ENCODE data around the gene HOXA4.

The HOXA4 gene
- 0 reads per million in 4 donors for total RNA-seq

DNA sequence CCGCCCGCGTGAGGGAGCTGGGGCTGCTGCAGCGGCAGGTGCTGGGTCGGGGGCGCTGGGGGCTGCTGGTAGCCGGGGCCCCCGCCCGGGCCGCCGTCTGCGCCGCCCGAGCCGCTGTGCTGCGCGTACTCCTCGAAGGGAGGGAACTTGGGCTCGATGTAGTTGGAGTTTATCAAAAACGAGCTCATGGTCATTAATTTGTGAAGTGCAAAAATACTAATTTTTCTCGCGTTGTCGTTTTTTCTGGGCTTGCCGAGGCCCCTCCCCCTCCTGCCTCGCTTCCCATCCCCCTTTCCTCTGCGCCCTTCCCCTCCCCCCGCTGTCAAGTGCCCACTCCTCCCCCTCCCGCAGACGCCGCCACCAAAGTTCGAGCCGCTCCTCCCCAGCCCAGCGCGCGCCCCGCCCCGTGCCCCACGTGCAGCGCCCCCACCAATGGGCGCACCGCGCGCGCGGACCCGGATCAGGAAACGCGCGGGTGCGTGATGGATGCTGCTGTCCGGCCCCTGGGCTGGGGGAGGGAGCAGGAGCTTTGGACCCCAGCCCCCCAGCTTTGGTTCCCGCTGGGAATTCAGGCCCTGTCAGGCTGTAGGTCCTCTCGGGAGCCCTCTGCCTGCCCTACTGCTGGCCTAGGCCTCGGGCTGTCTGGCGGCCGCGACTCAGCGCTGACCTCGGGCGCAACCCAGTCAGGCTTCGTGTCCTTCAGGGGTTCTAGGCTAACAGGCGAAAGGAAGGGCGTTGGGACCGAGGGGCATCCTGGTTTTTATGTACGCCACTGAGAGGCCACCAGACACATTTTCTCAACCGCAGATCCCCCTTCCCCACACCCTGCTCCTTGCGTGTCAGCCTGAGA lies at the start of gene HOXA4:
Gene HOXA4, minus strand, starts transcription at position 218 of the 850 bp plus-strand sequence. Its CDS starts 24 bp downstream, at position 194.
- DNase-seq = peak; percentile 53 to 79 (median 66)

DNA sequence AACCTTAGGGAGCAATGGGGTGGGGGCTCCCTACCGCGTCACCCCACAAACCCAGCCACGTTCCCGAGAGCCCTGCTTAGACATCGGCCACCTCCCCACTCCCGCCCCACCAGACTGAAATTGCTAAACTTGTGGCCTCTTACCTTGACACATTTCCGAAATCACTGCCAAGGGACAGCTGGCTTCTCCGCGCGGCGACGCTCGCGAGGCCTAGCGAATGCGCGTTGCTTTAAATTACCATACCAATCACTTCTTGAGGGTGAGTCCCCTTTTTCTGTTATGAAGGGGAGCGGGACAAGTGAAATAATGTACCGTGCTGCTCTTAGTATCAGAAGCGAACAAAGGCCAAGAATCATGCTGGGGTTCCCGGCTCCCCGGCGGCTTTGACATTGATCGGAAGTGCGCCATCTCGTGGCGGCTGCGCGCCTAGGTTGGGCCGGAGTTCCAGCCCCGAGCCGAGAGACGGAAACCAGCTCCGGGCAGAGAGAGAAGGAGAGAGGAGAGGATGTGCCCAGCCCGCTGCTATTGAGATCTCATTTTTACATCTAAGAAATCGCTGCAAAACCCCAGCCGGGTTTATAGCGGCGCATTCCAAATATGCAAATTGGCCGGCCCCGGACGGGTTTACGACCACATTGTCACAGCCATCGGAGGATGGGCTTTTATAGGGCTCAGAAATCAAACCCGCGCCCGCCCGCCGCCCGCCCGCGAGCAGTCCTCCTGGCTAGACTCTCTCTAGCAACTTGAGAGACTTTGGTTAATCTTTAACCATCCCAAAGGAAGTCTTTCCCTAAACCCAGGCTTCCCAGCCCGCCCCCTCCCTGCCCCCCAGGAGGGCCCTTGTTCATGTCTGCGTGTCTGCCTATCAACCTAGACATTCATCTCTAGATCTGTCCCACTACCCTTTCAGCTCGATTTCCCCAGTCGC lies 49.2 kb upstream of the HOXA4 start:
- DNase-seq = peak in 4 of 5 donors; percentile 37 to 54 (median 49)

DNA sequence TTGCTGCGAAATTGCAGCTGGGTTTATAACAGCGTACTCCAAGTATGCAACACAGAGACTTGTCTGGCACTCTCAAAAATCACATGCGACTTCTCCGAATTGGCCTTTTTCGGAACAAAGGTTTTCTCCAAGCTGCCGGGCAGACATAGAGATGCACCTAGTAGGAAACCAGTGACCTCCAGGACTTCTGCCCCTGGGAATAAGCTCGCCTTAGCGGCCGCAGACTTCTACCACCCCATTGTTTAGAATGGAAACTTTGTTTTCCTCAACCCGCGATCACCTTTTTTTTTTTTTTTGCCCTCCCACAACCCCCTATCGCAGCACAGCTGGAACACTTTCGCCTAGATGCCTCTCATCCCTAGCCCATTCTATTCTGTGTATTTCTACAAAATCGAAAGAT lies 48.5 kb upstream of the HOXA4 start:
- no peak for DNase-seq

DNA sequence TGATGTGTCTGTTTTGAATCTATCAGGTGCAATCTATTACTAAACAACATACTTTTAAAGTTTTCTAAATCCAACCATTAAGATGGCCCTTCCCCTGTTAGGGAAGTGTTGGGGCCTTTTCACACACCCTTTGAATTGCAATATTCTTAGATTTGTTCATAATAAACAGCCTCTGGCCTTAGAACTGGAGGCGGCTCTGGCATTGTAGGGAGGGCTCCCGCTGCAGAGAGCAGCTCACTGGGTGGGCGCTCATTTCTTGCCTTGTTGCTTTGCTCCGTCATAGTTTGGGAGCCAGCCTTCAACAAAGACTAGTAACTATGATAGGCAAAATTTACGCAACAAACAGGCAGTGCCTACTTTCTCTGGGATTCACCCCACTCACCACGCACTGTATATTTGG lies 47.8 kb upstream of the HOXA4 start:
- DNase-seq = no peak

DNA sequence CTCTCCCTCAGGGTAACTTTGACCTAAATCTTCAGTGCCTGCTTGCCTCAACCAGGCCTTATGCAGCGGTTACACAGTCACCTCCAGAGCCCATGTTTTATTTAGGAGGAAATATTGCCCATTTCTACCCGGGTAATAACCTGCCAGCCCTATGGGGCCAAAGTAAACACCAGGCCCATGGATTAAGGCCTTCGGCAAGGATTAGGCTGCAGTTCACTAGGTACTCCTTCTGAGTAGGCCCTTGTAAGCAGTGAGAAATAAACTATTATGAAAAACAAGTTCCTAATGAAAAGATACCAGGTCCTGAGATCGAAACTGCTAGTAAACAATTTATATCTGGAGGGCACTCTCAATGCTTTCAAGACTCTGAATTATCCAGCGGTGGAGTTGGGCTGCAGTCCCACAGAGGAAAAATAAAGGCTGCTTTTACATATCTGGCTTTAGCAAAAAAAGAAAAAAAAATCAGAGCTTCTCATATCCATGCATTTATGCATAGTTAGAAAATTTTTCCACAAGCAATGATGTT lies 47.3 kb upstream of the HOXA4 start:
- no peak for DNase-seq

DNA sequence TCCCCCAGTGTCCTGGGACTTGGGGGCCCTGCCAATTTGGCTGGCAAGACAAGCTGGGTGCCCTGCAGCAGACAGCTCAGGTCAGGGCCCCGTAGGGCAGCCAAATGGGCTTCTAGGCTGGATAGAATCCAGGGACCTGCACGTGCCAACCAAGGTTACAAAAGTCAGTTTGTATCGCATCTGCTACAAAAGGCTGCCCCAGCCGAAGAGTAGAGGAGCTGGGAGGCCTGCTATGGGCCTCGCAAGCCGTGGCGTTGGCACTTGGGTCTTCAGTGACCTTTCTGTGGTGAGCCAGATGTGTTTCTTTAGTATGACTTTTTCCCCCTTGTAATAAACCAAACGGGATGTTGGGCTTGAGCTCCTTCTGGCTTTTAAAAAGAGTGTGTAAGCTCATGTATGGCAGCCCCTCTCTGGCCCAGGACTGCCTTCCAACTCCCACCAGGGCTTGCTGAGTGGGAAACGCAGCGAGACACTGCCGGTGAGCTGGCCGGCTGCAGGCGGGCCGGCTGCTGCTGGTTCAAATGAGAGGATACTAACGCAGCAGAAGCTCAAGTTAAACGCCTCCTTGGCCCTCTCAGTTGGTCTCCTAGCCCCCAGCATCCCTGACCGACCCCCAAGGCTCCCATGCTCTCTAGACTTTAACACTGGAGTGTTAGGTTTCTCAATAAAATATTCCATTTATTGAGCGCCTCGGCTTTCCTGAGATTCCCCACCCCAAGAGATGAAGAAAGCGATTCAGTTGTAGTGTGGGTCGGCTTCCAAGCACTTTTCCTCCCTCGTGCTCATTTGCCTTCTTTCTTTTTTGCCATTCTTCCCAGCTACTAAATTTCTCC lies 46.6 kb upstream of the HOXA4 start:
- DNase-seq = no peak

DNA sequence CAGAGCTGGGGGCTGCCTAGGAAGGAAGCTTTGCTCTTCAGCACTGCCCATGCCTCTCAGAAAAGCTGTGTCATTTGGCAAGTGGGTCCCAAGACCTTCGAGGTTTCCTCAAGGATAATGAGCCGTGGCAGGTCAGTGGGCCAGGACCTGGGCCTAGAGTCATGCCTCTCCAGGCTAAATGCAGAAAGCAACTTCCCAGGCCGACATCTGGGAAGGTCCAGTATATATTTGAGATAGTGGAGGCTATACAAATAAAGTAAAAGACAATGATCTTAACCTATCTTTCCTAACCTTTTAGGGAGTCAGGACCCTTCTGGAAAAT lies 45.9 kb upstream of the HOXA4 start:
- DNase-seq = no peak

DNA sequence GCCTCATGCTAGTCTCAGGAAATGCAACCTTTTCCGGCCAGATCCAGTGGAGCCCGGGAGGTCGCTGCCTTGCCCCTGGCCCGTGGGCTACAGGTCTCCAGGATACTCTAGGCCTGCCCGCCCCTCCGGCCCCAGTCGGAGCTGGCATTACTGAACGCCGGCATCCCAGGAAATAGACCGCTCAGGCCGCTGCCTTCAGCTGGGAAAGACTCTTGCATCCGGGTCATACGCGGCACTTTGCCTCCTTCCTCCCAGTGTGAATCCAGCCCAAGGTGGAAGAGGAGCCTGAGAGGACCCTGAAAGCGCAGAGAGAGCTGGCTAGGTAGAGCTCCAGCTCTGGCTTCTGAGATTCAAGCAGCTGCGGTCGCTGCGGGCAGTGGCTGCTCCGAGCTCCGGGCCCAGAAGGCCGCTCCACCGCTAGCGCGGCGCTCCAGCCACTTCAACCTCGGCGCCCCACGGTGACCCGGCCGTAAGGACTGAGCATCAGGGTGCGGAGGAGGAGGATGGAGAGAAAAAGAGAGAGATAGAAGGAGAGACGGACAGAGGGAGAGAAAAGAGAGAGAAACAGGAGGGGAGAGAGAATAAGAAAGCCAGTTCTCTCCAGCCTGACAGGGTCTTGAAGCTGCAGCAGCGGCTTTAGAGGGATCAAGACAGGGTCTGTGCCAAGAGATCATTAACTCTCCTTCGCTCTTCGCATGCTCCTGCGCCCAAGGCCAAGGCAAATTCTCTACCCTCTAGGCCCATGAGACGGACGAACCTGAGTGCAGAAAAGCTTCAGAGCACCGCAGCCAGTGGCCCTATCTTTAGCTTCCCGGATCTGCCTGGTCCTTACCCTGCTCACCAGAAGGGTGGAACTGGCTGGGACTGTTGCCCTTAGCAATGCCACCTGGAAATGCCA lies 45.3 kb upstream of the HOXA4 start:
- no peak for DNase-seq

DNA sequence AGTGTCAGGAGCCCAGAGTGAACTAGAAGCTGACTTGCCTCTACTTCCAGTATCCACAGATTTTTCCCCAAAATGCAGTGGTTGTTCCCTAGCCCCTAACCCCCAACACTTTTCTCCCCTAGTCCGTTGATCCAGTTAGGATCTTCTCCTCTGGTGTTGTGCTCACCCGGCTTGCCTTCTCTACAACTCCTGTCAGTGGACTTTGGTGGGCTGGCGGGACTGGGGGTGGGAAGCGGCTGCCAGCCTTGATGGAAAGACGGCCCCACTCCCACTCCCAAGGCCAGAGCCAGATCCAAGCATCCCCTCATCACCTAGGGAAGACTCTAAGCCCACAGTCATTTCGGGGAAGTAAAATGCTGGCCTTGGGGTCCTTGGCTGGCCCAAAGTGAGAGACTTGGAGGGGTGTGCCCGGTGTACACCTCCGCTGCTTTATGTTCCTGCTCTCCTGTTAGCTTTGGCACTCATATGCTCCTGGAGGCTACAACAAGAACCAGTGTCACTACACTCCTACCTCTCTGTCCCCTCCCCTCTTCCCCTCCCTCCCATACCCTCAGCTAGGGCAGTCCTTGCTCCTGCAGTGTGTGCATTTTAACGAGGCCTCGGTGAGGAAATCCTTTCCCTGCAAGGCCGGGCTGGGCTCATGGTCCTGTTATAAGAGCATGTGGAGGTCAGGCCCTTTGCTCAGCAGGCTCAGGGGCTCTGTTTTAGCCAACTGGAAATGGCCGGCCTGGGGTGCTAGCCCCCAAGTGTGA lies 44.5 kb upstream of the HOXA4 start:
- no peak for DNase-seq

DNA sequence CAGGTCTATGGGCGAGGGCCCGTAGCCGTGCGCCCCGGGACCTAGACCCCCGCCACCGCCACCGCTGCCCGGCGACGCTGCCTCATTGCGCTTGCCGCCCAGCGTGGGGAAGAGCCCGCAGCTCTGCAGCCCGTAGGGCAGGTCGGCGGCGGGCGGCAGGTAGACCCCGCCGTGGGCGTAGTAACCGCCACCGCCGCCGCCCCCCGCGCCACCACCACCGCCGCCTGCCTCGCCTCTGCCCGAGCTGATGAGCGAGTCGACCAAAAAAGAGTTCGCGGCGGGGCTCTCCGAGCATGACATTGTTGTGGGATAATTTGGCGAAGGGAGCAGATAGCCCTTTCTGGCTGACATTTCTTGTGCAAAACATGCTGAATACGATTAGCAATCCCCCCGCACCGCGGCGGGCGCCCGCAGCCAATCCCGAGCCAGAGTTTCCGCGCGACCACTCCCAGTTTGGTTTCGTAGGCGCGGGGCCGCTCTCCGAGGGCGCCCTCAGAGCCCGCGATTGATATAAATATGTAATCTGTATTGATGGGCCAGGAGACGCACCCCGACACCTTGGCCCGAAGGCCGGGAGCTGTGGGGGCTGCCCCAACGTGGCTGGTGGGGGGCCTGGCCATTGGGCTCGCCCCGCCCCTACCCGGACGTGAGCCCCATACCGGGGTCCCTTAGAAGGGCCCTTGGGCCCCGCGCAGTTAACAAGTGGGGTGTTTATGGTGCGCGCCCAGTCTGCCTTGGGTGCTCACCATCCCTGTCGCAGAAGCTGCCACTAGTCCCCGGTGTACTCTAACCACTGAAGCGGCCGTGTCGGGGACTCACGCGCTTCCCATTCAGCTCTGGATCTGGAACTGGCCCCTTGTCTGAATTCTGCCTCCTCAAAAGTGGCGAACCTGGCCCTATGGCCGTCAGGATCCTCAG lies 43.7 kb upstream of the HOXA4 start, which contains the start of gene HOXA10:
Gene HOXA10, minus strand, starts transcription at position 365 of the 918 bp plus-strand sequence. Its CDS starts 14 bp downstream, at position 351.
- DNase-seq = no peak

DNA sequence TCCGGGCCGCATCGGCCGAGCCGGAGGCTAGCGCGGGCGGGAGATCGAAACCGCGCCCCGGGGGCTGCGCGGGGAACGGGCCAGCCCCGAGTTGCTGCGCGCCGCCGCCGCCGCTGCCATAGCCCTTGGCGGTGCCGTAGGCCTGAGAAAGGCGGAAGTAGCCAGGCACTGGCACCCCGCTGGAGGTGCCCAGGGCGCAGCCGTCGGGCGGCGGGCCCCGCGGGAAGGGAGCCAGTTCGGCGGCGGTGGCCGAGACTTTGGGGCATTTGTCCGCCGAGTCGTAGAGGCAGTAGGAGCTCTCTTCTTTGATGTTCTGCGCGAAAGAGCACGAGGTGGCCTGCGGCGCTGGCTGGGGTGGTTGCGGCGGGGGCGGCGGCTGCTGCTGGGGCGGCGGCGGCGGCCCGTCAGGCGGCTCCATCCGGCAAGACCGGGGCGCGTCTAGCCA lies 43.0 kb upstream of the HOXA4 start:
- no peak for DNase-seq

DNA sequence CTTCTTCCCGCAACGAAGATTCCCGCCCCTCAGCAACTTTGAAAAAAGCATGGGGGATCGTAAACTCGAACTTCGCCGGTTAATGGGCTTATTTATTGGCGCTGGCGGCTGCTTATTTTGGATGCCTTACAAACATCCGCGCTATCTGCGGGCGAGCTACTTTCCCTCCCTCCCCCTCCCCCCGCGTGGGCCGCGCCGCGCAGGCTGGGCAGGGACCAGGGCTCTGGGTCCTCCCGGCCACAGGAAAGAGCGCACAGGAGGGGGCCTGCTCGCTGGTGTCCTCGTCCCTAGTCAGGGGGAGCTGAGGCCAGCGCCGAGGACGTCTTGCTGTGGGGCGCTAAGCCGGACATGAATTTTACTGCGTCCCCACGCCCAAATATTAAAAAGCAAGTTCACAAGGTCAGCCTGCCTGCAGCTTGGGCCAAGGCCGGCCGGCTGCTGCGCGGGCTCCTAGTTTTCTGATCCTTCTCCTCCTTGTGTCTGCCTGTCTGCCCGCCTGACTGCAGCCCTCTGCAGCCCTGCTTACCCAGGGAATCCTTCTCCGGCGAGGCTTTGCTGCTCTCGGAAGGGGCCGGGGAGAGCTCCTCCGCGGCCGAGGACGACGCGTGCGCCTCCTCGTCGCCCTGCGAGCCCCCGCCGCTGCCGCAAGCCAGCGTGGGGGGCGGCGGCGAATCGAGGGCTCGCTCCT lies 42.4 kb upstream of the HOXA4 start:
- no peak for DNase-seq

DNA sequence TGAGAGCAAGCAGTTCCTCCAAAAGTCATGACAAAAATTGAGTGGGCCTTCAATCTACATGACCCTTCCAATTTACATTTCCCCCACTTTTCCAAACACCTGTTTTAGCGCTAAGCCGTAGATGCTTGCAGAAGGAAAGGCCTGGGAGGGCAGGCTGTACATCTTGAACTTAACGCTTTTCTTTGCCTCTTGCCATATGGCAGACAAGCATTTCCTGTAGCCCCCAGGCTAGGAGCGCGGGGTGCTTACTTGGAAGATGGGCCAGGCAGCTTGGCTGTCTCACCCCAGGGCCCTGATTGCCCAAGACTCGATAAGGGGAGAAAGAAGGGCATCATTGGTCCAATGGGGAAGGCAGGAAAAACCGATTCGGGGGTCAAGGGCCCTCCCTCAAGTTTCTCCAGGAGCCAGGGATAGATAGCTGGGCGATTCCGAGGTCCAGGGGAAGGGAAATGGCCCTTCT lies 41.8 kb upstream of the HOXA4 start:
- no peak for DNase-seq

DNA sequence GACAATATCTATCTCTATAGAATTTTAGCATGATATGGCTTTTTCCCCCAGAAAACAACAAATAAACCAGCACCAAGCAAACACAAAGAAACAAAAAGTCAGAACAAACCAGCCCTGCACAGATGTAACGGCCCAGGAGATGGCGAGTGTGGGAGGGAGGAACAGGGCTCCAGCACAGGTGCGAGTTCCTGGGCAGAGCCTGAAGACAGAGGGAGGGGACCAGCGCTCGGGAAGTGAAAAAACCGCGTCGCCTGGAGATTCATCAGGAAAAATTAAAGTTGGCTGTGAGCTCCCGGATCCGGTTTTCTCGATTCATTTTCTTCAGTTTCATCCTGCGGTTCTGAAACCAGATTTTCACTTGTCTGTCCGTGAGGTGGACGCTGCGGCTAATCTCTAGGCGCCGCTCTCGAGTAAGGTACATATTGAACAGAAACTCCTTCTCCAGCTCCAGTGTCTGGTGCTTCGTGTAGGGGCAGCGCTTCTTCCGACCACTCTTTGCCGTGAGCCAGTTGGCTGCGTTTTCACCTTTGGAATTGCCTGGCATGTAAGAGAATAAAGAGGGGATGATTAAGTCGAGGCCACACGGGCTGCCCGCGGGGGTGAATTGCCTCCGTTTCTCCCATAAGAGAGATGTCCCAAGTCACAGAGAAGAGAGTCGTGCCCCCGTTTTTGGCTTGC lies 41.2 kb upstream of the HOXA4 start:
- DNase-seq = no peak

DNA sequence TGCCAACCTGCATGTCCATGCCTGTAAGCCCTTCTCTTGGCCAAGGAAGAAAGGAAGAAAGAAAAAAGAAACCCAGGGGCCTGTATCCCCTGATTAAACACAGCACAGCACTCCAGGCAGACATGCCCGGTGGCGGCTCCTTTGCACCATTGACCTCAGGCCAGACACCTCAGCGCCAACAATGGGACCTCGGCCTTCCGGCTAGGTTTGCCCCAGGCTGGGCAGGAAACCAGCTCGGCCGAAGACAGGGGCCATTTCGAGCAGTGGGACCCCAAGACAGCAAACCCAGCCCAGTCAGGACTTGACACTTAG lies 40.7 kb upstream of the HOXA4 start:
- no peak for DNase-seq

DNA sequence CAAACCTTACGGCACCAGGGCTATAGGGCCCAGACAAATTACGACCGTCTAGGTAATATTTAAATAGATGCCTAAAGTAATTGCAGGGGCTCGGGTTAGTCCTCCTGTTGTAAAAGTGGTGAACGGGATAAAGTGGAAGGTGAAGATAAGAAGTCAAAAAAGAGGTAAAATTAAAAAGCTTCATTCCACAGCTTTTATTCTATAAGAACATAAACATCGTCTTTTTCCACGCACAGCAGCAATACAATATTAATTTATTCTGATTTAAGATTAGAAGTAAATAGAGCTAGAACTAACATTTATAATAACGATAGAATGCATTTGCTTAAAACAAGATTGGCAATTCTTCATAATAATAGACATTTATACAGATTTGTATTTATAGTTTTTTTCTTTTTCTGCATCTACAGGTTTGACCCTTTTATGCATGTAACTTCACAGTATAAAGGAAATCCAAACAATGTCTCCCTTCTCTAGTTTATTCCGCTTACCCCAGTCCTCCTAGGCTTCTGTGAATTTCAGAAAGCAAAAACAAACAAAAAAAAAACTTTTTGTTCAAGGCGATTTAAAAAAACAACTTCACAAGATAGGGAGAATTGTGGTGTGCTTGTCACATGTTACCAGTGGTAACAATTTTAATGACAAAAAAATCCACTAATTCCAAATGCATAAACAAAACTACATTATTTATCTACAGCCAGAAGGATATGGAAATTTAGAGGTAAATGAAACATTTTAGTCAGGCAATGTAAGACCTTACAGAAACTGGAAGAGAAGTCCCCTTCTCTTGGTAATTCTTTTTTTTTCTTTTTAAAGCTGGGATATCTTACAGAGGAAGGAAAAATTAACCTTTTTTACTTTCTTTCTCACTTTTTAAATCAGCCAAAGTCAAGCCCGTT lies 40.1 kb upstream of the HOXA4 start:
- no peak for DNase-seq
